KG1 (cell line): ENCODE measurements around the gene MRPL19.

ENCODE experiments used
- DNase-seq: peaks from one replicate; lab custom pipeline; 2025; lab: John Stamatoyannopoulos, UW

Gene MRPL19

DNA sequence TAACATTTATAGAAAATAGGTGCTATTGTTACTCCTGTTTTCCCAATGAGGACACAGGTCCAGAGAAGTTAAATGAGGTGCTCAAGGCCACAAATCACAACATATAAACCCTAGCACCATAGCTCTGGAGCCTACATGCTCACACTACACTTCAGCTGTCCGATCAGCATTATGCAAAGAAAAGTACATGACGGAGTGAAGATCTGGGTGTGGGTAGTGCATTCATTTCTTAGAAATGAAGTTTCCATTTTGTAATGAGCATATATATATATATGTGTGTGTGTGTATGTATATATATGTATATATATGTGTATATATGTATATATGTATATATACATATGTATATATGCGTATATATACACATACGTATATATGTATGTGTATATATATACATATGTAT is 30.2 kb upstream of the MRPL19 start:
- DNase-seq = no peak

GRCh38 chr2:75616933-75617332 is 29.6 kb upstream of the MRPL19 start:
- no peak for DNase-seq

GRCh38 chr2:75619956-75620740 is 26.4 kb upstream of the MRPL19 start:
- no peak for DNase-seq

GRCh38 chr2:75621228-75621627 is 25.4 kb upstream of the MRPL19 start:
- DNase-seq = no peak

DNA sequence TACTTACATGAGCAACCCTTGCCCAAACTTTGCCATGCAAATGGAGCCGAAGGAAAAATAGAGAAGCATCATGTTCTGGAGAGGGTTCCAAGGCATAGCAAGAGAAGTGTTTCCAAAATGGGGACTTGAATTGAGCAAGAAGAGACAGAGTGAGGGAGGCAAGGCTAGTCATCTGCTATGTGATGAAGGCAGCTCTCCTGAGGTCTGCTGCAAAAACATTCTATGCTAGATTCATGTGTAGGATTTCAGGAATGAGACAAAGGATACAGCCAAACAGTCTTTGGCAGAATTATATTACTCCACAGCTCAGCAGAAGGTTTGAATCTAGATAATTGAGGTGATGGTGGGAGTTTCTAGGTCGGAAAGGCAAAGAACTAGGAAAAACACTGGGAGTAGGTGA is 24.1 kb upstream of the MRPL19 start:
- DNase-seq = no peak

GRCh38 chr2:75622929-75623328 is 23.7 kb upstream of the MRPL19 start:
- DNase-seq = no peak

DNA sequence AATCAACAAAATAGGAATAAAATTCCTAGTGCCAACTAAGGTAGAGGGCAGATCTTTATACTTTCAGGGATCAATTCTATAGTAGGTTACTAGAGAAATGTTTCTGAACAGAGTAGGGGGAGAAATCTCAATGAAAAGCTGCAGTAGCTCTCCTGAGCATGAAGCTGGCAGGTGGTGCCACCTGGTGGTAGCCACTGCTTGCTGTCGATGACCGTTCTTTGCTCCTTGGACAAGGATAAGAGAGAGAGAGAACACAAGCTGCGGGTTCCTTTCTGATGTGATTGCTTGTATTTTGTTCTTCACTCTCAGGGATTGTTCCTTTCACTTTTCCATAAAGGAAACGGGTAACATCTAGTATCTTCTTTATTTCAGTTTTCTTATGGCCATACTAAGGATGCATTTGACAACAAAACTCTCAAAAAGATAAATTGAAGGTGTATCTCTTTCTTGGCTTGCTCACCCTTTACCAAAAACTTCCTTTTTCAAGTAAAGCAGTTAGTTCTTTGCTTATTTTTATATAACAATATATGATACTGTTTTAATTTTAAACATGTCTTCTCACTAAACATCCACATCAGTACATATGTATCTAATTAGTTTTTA is 18.6 kb upstream of the MRPL19 start:
- DNase-seq = peak; percentile 32

DNA sequence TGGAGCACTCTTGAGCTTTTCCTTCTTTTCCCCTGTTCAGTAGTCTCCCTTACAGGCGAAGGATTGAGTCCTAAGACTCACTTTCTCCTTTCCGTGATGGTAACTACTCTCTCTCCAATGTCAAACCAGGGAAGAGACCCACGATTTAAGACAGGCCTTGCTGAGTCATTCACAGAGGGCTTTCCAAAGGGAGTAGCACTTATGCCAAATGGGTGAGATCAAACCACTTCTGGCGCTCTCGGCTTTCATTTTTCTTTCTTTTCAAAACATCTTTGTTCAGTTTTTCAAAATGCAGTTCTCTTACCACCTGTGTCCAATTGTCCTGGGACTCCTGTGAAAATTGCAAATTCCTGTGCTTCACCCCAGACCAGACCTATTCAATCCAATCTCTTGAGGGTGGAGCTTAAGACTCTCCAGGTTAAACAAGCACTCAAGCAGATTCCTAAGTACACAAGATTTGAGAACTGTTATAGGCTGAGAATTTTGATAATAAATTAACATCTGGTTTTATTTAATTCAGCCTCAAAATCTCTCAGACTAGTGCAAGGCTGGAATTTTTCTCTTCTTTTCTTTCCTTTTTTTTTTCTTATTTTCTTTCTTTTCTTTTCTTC is 14.4 kb upstream of the MRPL19 start:
- no peak for DNase-seq

- DNase-seq = no peak
Measured at GRCh38 chr2:75632813-75633212, 13.8 kb upstream of the MRPL19 start.

DNA sequence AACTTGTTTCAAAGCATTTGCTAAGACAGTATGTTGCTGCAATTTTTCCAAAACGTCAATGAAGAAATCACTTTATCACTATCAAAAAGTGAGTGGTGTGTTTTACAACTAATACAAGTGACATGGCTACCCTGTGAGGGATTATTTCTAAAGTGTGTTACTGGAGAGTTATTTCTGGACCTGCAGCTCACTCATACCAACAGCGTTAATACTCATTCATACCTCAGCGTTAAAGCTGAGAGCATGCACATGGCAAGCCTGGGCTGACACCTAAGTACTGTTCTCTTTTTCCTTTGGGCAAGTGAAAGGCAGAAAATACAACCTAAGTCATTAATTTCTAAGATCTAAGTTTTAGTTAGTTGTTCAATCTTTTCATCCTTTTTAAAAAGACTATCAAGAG is 13.0 kb upstream of the MRPL19 start:
- no peak for DNase-seq

GRCh38 chr2:75634945-75635344 is 11.6 kb upstream of the MRPL19 start:
- no peak for DNase-seq

GRCh38 chr2:75637568-75637967 is 9.0 kb upstream of the MRPL19 start:
- no peak for DNase-seq

GRCh38 chr2:75640621-75641121 is 5.9 kb upstream of the MRPL19 start:
- DNase-seq = peak; percentile 25

DNA sequence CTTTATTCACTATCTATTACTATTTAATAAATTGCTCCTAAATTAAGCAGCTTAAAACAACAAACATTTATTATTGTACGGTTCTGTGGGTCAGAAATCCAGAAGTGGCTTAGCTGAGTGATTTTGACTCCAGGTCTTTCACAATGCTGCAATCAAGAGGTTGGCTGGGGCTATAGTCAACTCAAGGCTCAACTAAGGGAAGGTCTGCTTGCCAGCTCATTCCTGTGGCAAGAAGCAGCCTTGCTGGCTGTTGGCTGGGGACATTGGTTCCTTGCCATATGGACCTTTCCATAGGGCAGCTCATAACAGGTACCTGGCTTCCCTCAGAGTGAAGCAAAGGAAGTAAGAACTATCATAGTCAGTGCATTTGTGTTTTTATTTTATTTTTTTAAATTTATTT is 5.0 kb upstream of the MRPL19 start:
- no peak for DNase-seq

GRCh38 chr2:75643980-75644379 is 2.6 kb upstream of the MRPL19 start:
- no peak for DNase-seq

GRCh38 chr2:75645643-75646042 is 940 bp upstream of the MRPL19 start:
- DNase-seq = no peak

- DNase-seq = no peak
Measured at GRCh38 chr2:75646090-75646582, 447 bp upstream of the MRPL19 start.

DNA sequence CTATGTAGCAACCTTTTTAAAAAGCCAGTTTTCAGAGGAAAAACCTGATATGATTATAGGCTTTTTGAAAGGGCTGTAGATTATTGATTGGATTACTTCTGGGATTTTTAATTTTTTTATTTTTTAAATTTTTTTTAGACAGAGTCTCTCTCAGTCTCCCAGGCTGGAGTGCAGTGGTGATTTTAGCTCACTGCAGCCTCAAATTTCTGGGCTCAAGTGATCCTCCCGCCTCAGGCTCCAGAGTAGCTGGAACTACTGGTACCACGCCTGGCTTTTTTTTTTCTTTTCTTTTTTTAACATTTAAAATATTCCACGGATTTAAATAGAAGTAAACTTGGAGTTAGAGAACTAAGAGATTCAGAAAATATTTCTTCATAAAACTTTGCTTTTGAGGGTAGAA is 1.2 kb downstream of the MRPL19 start:
- DNase-seq = no peak

GRCh38 chr2:75654012-75654411 is 7.4 kb downstream of the MRPL19 start:
- no peak for DNase-seq

- DNase-seq = no peak
Measured at GRCh38 chr2:75655861-75656260, 9.3 kb downstream of the MRPL19 start.

- no peak for DNase-seq
Measured at GRCh38 chr2:75656563-75656962, 10.0 kb downstream of the MRPL19 start.

DNA sequence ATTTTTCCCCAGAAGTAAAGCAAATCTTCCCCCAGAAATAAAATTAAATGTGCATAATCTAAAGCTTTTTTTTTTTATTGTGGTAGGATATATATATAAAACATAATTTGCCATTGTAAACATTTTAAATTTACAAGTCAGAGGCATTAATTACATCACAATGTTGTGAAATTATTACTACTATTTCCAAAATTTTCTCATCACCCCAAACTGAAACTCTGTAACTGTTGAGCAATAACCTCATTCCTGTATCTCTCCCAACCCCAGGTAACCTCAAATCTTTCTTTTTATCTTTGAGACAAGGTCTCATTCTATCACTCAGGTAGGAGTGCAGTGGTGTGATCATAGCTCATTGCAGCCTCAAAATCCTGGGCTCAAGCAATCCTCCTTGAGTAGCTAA is 11.2 kb downstream of the MRPL19 start:
- DNase-seq = no peak

GRCh38 chr2:75666911-75667310 is 20.3 kb downstream of the MRPL19 start:
- no peak for DNase-seq
